GM12892 (cell line): ENCODE measurements around the gene DAB1.

Source experiments
- POLR2A ChIP-seq: IDR thresholded peaks from 2 replicates; pipeline ENCODE4 v1.6.1; 2011; ENCODE audit warnings: low read depth, low read length, control low read depth
- POLR2AphosphoS5 ChIP-seq: IDR thresholded peaks from 2 replicates; pipeline ENCODE4 v1.6.1; 2011; ENCODE audit warnings: low read depth, low read length, control low read depth
- TAF1 ChIP-seq: IDR thresholded peaks from 2 replicates; pipeline ENCODE4 v1.6.1; 2011; ENCODE audit warnings: low read depth, mild to moderate bottlenecking, control low read depth, low read length, borderline replicate concordance

- TF ChIP-seq POLR2A (no peak), POLR2AphosphoS5 (no peak), TAF1 (no peak)
Observed at GRCh38 chr1:56965191-56965590, 458.7 kb downstream of the DAB1 start.
